Esophagus (tissue), 2 donors: Measurements from ENCODE around the gene DGKG. TPM values are rescaled to one million over a fixed set of nuclear protein-coding genes. Genes with fewer than 3 reads are reported as not detected.
A peak's percentile ranks its signal among the peaks of the same experiment; 100 is the strongest.

Experiments used
- H3K27ac ChIP-seq, 2 donors: one replicate each; pipeline ENCODE4 v1.5.1; 2013; ENCODE audit warnings: low read depth in 2 of 2, mild to moderate bottlenecking in 2 of 2, inconsistent platforms in 1 of 2, low read length in 1 of 2, moderate library complexity in 1 of 2
- H3K27me3 ChIP-seq, 2 donors: one replicate each; pipeline ENCODE4 v1.6.1; 2013; ENCODE audit warnings: low read length in 2 of 2, control low read depth in 1 of 2, mild to moderate bottlenecking in 1 of 2; ENCODE audit not compliant: insufficient read depth in 2 of 2, control insufficient read depth in 1 of 2
- H3K36me3 ChIP-seq, 2 donors: one replicate each; pipeline ENCODE4 v1.6.1; 2013; ENCODE audit warnings: low read length in 1 of 2; ENCODE audit not compliant: control insufficient read depth in 2 of 2, insufficient read depth in 2 of 2
- H3K4me1 ChIP-seq, 2 donors: one replicate each; pipeline ENCODE4 v1.6.1; 2013; ENCODE audit warnings: low read length in 1 of 2; ENCODE audit not compliant: control insufficient read depth in 2 of 2, insufficient read depth in 2 of 2
- H3K4me3 ChIP-seq, 2 donors: one replicate each; pipeline ENCODE4 v1.5.1; 2013; ENCODE audit warnings: low read length in 2 of 2, mild to moderate bottlenecking in 2 of 2, low read depth in 1 of 2, moderate library complexity in 1 of 2
- H3K9me3 ChIP-seq, 2 donors: one replicate each; pipeline ENCODE4 v1.6.1; 2013; ENCODE audit warnings: mild to moderate bottlenecking in 2 of 2, low read depth in 1 of 2, low read length in 1 of 2, moderate library complexity in 1 of 2; ENCODE audit not compliant: control insufficient read depth in 2 of 2, insufficient read depth in 1 of 2
- WGBS, 2 donors: extraction: QIAGEN DNeasy Blood & Tissue Kit; methylation state at CpG; one replicate each; pipeline ENCODE4 v1.1.7; 2013; 5-methylcytosine and 5-hydroxymethylcytosine counted together
- polyA plus RNA-seq, 2 donors: library from polyadenylated mRNA; stranded (reverse); fragments of 200-250 nt; gene quantifications; one replicate each; pipeline ENCODE4 v1.2.3, GENCODE V29; 2013
- donor health status: healthy with polysubstance abuse.
- donor health status: Bipolar disorder and iron deficiency.

Gene DGKG
- polyA plus RNA-seq, 2 donors, result 0.88 to 1.6 TPM

DNA sequence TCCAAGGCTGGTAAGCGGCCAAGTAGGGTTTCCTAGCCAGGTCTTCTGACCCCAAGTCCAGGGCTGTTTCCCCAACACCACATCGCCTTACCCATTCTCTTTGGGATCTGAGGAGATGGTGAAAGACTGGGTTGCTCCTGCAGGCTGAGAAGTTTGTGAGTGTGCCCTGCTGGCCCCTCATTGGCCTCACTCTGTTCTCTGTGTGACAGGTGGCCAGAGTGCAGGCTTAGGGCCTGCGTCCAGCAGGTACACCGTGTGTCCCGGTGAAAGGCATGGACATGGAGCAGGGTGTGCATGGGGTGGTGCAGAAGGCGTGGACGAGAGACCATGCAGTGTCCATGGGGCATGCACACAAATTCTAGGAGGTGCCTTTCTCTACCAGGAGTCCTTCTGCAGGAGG lies 91.3 kb downstream of the DGKG start:
- WGBS, 2 donors, result 90% methylated on average over 7 of the region's 7 CpGs

DNA sequence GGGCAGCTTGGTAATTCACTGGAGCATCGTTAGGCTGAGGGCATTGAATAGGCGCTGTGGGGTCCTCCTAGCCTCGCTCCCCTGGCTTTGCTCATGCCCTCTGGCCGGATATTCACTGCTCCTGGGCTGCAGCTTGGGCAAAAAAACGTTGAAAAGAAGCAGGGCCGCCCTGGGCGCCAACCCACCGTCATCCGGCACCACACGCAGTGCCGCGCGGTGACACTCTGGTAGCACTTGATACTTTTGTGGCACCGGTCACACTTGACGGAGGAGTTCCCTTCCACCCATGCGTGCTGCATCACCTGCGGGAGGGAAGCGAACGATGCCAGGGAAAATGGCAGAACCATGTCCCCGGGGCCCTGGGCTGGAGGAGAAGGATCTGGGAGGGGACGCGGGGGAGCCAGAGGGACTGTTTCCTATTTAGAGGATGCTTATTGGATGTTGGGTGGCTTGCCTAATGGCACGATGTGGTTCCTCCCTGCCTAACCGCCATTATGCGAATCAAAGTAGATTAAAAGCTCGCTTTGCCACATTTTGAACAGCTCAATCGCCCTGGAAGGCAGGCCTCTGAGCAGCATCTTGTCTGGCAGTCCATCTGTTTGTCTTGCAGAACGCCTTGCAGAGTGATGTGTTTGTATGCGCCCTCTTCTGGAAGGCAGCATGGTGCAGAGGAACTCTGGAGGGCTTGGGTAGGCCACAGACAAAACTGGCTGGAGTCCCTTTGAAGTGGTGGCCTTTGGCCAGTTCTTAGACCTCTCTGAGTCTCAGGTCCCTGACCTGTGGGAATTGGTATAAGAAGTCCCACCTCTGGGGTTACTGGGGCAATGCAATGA lies 93.2 kb downstream of the DGKG start:
- H3K4me3 ChIP-seq, result no peak overlapping the region
- H3K36me3 ChIP-seq, result no peaks in the 10 kb centered on the region
- no peaks in the 10 kb centered on the region for H3K4me1 ChIP-seq
- 88 to 89% methylated on average over 29 of the region's 29 CpGs for WGBS, 2 donors
- H3K9me3 ChIP-seq, result no peaks in the 10 kb centered on the region
- no peak overlapping the region for H3K27ac ChIP-seq
- H3K27me3 ChIP-seq, result no peaks in the 10 kb centered on the region

More for the DNA sequence above, 91.3 kb downstream of the DGKG start:
- Histone ChIP-seq H3K4me3 (no peak overlapping the region), H3K36me3 (no peaks in the 10 kb centered on the region), H3K27ac (no peak overlapping the region), H3K4me1 (no peaks in the 10 kb centered on the region), H3K9me3 (no peaks in the 10 kb centered on the region), H3K27me3 (no peaks in the 10 kb centered on the region)

DNA sequence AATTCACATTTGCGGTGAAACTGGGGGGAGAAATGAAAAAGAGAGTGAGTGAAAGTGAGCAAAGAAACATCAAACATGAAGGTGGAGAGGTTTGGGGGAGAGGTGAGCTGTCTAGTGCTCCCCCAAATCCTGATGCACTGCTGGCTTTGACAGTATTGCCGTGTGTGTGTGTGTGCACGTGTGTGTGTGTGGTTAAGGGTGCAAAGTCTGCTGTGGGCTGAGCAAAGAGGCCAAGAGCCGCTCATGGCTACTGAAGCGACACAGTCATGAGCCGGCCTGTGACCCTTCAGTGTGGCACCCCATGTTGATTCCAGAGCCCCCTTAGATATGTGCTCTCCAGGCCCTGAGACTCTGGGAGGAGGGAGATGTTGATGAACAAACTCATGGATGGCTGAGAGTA lies 94.3 kb downstream of the DGKG start:
- 78 to 90% methylated on average over 6 of the region's 6 CpGs for WGBS, 2 donors
- Histone ChIP-seq H3K27ac (no peak overlapping the region), H3K4me3 (no peak overlapping the region)

DNA sequence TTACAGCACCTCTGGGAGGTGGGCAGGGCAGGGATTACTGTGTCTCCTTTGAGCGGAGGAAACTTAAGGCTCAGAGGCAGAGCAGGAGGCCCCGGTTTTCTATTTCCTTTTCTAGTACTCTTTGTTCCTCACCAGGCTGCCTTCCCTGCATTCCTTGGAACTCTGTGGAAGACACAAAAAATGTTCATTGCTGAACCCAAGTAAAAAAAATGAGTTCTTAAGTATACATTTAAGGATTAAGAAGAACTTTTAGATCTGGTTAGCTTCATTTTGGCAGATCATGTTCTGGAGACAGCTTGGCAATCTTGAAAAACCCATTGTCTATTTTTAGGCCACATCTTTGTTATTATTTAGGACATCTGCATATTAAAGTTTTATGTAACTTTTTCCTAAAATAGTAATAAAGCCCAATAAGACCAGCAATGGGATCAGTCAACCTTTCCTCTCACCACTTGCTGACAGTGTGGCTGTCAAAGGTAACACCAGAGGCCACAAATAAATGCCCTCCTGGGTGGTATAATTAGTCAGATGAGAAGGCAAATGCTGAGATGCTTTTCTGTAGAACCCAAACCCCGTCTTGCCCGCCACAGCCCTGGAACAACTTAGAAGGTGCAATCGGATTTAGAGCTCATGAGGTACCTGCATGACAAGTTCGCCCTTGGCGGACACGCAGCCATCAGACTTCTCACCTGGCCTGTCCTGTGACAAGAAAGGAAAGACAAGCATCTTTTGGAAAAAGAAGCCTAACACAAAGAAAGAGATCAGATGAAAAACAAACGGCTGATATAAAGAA lies 97.2 kb downstream of the DGKG start:
- Histone ChIP-seq H3K36me3 (no peaks in the 10 kb centered on the region), H3K9me3 (no peaks in the 10 kb centered on the region), H3K4me3 (no peak overlapping the region), H3K27ac (peak overlapping the region; percentile 35 to 62), H3K4me1 (no peaks in the 10 kb centered on the region), H3K27me3 (no peaks in the 10 kb centered on the region)
- WGBS, 2 donors, result 76 to 79% methylated on average over 9 of the region's 9 CpGs

More for the DNA sequence above, 94.3 kb downstream of the DGKG start:
- Histone ChIP-seq H3K27me3 (no peaks in the 10 kb centered on the region), H3K36me3 (no peaks in the 10 kb centered on the region), H3K4me1 (no peaks in the 10 kb centered on the region), H3K9me3 (no peaks in the 10 kb centered on the region)

DNA sequence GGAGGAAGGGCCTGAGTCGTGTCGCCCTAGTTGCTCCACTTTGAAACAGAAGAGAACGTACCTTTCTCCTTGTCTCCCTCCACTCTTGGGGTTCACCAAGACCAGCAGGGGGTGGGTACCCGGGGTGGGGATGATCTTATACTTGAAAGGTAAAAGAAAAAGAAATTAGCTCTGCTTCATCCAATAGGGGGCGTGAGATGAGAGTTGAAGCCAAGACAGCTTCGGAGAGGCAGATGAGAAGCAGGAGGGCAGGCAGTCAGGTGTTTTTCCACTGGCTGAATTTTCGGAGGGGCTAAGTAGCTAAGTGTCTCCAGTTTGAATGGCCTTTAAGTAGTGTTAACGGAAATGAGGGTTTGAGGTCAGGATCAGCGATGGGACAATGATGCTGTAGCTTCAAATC lies 100.4 kb downstream of the DGKG start:
- no peak overlapping the region for H3K27ac ChIP-seq
- H3K4me1 ChIP-seq, result peaks cover 0 to 3% of the 10 kb centered on the region in 2 donors
- no peaks in the 10 kb centered on the region for H3K27me3 ChIP-seq
- H3K36me3 ChIP-seq, result no peaks in the 10 kb centered on the region
- no peak overlapping the region for H3K4me3 ChIP-seq
- 63 to 67% methylated on average over 9 of the region's 9 CpGs for WGBS, 2 donors
- H3K9me3 ChIP-seq, result no peaks in the 10 kb centered on the region

DNA sequence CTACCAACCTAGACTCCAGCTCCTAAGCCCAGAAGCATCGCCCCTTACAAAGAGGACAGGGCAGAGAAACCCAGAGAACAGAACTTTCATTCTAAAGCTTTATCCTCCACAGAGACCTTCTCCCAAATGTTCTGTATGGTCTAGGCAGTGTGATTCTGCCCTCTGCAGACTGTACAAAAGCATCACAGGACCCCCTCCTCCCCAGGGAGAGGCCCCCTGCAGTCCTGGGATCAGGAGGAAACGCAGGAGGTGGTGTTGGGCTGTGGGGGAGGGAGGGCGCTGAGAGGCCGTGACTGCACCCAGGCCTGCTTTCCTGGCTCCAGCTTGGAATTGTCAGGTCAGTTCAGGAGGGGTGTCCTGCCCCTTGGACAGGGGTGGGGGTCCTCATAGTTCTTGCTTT lies 101.3 kb downstream of the DGKG start:
- no peaks in the 10 kb centered on the region for H3K27me3 ChIP-seq
- H3K27ac ChIP-seq, result no peak overlapping the region
- H3K4me1 ChIP-seq, result peaks cover 0 to 3% of the 10 kb centered on the region in 2 donors
- no peak overlapping the region for H3K4me3 ChIP-seq
- H3K9me3 ChIP-seq, result no peaks in the 10 kb centered on the region
- 87 to 91% methylated on average over 4 of the region's 4 CpGs for WGBS, 2 donors
- H3K36me3 ChIP-seq, result no peaks in the 10 kb centered on the region

DNA sequence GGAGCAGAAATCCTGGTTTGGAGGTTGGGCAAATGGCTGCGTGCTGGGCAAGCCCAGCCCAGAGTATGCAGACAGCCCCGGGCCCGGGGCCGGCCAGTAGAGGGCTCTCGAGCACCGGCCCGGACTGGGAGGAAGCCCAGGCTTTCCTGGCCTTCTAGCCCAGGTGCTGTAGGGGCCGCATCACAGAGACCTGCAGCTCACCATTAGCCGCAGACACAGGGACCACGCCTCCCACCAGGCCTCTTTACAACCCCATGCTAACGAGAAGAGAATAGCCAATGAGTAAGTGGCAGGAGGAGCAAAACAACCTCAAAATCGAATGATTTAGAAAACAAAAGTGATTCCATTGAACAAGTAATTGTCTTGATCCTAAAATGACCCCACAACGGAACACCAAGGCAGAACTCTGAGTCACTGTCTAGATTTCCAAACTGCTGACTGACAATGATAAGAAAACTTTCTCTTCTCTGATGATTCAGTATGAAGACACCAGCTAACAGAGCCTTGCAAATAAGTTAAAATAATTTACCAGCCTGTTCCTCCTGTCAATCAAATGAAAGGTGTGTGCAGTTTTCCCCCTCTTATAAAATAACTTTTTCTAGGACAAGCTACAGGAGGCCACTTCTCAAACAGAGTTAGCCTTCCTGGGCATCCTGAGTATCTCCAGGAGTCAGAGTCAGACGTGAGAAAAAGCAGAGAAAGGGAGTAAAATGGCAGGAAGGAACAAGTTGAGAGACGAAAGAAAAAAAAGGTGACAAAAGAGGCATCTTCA lies 102.2 kb downstream of the DGKG start:
- Histone ChIP-seq H3K4me1 (peaks cover 0 to 3% of the 10 kb centered on the region in 2 donors), H3K27ac (no peak overlapping the region), H3K36me3 (no peaks in the 10 kb centered on the region), H3K9me3 (no peaks in the 10 kb centered on the region), H3K27me3 (no peaks in the 10 kb centered on the region), H3K4me3 (no peak overlapping the region)
- 22 to 24% methylated on average over 15 of the region's 15 CpGs for WGBS, 2 donors

DNA sequence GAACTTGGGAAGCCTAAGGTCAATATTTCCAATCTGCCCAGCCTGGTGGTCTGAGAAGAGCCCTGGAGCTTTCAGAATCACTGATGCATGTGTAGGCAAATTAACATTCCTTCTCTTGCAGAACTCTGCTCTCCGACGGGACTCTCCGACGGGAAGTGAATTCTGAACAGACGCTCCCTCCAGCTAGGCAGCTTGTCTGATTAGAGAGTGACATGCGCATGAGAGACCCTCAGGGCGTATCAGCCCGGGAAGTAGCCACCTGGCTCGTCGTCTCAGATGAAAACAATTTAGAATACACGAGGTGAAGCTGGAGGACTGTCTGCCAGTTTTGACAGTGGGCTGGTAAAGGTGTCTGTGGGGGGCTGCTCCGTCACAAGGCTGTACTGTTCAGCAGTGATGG lies 103.1 kb downstream of the DGKG start:
- no peaks in the 10 kb centered on the region for H3K27me3 ChIP-seq

DNA sequence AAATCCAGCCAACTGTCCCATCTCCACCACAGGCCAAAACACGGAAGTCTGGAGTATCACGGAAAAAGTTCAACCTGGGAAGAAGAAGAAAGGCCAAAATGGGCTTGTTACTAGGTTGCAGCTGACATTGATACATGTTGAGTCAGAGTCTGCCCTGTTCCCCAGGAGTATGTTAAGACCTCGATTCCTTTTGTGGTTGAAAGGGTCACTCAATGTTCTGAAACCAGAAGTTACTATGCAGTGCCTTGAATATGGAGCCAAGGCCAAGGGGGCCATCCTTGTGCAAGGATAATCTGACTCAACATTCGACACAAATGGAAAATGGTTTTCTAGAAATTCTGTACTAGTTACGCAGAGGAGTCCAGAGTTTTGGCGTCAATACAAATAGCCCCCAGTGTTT lies 104.2 kb downstream of the DGKG start:
- WGBS, 2 donors, result 73 to 78% methylated on average over 6 of the region's 6 CpGs
- Histone ChIP-seq H3K27me3 (no peaks in the 10 kb centered on the region), H3K4me3 (no peak overlapping the region), H3K9me3 (no peaks in the 10 kb centered on the region), H3K4me1 (peaks cover 0 to 3% of the 10 kb centered on the region in 2 donors), H3K27ac (no peak overlapping the region), H3K36me3 (peaks cover 0 to 2% of the 10 kb centered on the region in 2 donors)

More for the DNA sequence above, 103.1 kb downstream of the DGKG start:
- no peaks in the 10 kb centered on the region for H3K9me3 ChIP-seq
- H3K4me3 ChIP-seq, result no peak overlapping the region
- H3K36me3 ChIP-seq, result peaks cover 0 to 2% of the 10 kb centered on the region in 2 donors
- H3K4me1 ChIP-seq, result peaks cover 0 to 3% of the 10 kb centered on the region in 2 donors
- 59 to 62% methylated on average over 12 of the region's 12 CpGs for WGBS, 2 donors
- no peak overlapping the region for H3K27ac ChIP-seq
